Keratinocyte (primary cell): ENCODE data around the gene MGLL.

Source experiments
- EZH2 ChIP-seq: IDR thresholded peaks from one replicate; pipeline ENCODE4 v1.6.1; 2012; ENCODE audit warnings: inconsistent platforms, mild to moderate bottlenecking, low read length, moderate library complexity
- TF ChIP-seq, protein P1 (sequence below), 3 experiments: IDR thresholded peaks in 1 of 3; conservative IDR thresholded peaks in 1 of 3; optimal IDR thresholded peaks in 1 of 3; 2 replicates in 2 of 3; 3 replicates in 1 of 3; pipeline versions ENCODE3 to v1.5.1; 2011; ENCODE audit warnings: low read length in 3 of 3, mild to moderate bottlenecking in 3 of 3, moderate library complexity in 2 of 3, control low read depth in 1 of 3, inconsistent platforms in 1 of 3; ENCODE audit not compliant: insufficient read depth in 2 of 3; ENCODE audit errors: extremely low read depth in 1 of 3

DNA sequence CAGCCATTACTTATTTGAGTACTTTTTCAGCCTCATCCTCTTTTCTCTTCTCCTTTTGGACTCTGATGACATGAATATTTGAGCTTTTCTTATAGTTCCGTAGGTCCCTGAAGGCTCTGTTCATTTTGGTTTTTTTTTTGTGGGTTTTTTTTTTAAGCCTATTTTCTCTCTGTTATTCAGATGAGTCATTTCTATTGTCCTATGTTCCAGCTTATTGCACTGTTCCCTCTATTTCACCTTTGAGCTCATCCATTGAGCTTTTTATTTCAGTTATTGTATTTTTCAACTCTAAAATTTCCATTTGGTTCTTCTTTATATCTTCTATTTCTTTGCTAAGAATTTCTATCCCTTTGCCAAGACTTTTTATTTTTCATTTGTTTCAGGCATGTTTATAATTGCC is 7.2 kb upstream of the MGLL start:
- TF ChIP-seq, protein P1, sequence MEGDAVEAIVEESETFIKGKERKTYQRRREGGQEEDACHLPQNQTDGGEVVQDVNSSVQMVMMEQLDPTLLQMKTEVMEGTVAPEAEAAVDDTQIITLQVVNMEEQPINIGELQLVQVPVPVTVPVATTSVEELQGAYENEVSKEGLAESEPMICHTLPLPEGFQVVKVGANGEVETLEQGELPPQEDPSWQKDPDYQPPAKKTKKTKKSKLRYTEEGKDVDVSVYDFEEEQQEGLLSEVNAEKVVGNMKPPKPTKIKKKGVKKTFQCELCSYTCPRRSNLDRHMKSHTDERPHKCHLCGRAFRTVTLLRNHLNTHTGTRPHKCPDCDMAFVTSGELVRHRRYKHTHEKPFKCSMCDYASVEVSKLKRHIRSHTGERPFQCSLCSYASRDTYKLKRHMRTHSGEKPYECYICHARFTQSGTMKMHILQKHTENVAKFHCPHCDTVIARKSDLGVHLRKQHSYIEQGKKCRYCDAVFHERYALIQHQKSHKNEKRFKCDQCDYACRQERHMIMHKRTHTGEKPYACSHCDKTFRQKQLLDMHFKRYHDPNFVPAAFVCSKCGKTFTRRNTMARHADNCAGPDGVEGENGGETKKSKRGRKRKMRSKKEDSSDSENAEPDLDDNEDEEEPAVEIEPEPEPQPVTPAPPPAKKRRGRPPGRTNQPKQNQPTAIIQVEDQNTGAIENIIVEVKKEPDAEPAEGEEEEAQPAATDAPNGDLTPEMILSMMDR (optimal IDR thresholded peaks at IDR 0.05 in 1 of 3, IDR thresholded peaks at IDR 0.05 in 1 of 3, conservative IDR thresholded peaks at IDR 0.05 in 1 of 3; ENCODE audit: extremely low read depth in 1 of 3, insufficient read depth in 2 of 3, low read length in 3 of 3) = no peak
- no peak for TF ChIP-seq EZH2
